Dermis blood vessel endothelial cell (primary cell): ENCODE data around the gene CFL1. TPM values are rescaled to one million over a fixed set of nuclear protein-coding genes. Genes with fewer than 3 reads are reported as not detected.

Experiments
- DNase-seq: peaks from one replicate; pipeline ENCODE4 v3.0.0; 2010
- total RNA-seq: library from RNA; depleted of rRNA; stranded (reverse); fragments of >200 nt; gene quantifications from 2 replicates; pipeline ENCODE4 v1.2.3, GENCODE V29; 2014

CFL1 gene
- total RNA-seq, 1 donor from 2014 or later, result 1,118 TPM

GRCh38 chr11:65887723-65888162, 29.8 kb upstream of the CFL1 start:
- no peak for DNase-seq

DNA sequence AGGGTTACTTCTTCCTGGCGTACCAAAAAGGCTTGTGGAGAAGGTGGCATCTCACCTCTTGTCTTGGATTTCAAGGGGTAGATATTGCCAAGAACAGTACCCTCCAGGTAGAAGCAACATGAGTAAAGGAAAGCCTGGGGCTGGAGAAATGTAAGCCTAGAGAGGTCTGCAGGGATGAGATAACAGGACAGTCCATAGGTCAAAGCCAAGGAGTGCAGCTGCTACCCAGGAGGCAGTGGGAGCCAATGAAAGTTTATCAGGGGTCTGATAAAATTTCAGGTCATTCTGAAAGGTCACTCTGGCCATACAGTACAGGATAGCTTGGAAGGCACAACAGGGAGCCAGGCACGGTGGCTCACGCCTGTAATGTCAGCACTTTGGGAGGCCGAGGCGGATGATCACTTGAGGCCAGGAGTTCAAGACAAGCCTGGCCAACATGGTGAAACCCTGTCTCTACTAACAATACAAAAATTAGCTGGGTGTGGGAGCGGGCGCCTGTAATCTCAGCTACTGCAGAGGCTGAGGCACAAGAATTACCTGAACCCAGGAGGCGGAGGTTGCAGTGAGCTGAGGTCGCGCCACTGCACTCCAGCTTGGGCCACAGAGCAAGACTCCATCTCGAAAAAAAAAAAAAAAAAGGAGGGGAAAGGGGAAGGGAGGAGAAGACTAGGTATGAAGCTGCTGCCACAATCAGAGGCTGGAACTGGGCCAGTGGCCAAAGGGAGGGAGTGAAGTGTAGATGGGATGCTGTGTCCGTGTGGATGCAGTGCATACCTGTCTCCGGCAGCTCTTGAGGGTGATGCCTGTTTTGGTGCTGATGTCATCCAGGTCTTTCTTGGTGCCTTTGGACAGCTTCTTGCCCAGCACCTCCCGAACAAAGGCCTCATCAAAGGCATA, 29.1 kb upstream of the CFL1 start:
- DNase-seq, result no peak

GRCh38 chr11:65885808-65886536, 28.0 kb upstream of the CFL1 start:
- no peak for DNase-seq

DNA sequence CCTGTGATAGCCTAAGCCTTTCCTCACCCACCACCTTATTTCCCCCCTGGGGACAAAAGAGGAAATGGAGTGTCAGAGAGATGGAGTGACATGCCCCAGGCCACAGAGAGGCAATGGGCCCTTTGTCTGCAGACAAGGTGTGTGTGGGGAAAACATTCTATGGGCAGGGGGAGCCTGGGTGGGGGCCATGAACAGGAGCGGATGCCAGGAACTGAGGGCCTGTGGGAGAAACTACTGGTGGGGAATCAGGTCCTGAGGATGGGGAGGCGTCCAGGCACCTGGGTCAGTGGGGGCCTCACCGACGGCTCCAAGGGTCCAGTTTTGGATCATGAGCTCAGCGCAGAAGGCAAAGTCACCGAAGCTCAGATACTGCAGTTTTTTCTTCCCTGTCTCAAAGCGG, 27.3 kb upstream of the CFL1 start:
- no peak for DNase-seq

DNA sequence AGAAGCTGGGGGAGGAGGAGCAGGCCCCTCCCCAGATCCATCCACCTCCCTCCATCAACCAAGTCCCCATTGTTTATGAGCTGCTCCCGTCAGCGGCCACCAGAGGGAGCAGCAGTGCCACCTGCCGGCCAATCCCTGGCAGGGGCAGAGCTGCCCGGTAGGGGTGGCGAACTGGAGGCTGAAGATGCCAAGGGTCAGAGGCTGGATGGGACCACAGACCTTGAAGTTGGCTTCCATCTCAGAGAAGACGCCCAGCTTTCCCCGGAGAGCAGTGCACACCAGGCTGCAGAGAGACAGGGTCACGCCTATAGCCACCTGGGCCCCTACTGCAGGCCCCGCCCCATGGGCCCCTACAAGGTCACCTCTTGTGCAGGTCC, 26.7 kb upstream of the CFL1 start:
- peak; percentile 91 for DNase-seq

DNA sequence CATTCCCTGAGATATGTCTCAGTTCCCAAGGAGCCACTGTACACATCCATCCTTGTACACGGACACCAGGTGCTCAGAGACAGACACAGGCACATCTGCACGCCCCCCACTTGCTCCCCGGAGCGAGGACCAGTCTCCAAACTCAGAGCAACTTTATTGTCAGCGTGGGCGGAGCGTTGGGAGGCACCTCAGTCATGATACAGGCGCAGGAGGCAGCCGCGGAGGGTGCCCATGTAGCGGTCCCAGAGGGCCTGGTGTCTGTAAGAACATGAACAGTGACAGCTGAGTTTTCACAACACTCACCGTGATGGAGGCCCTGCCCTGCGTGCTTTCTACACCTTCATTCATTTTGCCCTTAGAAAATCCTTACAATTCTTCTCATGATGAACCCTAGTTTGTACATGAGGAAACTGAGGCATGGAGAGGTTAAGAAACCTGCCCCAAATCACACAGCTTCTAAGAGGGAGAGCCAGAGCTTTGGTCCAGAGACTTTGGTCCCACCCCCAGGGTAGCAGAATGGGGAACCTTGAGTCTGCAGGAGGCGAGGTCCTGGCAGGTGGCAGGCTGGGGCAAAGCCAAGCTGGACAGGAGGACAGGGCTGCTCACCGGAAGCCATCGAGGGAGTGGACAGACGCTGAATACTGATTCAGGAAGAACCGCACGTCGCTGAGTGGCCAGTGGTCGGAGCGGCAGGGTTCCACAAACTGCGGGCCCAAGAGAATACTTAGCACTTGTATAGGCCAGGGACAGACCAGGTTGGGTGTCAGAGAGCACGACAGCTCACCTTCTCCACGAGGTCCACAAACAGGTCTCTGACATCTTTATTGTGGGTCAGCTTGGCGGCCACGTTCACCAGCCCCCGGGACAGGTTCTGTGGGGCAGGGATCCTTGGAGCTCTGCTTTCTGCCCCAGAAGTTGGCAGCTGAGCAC, 26.1 kb upstream of the CFL1 start:
- no peak for DNase-seq

- no peak for DNase-seq
Measured at GRCh38 chr11:65883058-65883761, 25.2 kb upstream of the CFL1 start.

GRCh38 chr11:65882120-65883057, 24.4 kb upstream of the CFL1 start:
- DNase-seq, result no peak

GRCh38 chr11:65880844-65881421, 23.0 kb upstream of the CFL1 start:
- no peak for DNase-seq

DNA sequence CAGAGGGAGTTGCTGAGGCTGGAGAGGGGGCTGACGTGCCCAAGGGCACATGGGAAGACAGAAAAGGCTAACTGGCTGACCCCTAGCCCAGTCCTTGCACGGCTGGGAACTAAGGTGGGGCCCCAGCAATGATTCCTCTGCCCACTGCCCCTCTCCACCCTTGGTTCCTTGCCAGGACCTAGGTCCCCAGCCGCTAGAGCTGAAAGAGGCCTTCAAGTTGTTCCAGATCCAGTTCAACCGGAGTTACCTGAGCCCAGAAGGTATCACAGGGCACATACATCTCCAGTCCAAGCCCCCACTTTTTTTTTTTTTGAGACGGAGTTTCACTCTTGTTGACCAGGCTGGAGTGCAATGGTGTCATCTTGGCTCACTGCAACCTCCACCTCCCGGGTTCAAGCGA, 22.0 kb upstream of the CFL1 start:
- DNase-seq, result no peak

- no peak for DNase-seq
Measured at GRCh38 chr11:65879617-65880016, 21.6 kb upstream of the CFL1 start, which contains the start of gene CTSW. CTSW (plus strand) TSS chr11:65879837; CDS start chr11:65879855, 18 bp downstream.

- peak; percentile 83 for DNase-seq
Measured at GRCh38 chr11:65873318-65874156, 15.6 kb upstream of the CFL1 start.

DNA sequence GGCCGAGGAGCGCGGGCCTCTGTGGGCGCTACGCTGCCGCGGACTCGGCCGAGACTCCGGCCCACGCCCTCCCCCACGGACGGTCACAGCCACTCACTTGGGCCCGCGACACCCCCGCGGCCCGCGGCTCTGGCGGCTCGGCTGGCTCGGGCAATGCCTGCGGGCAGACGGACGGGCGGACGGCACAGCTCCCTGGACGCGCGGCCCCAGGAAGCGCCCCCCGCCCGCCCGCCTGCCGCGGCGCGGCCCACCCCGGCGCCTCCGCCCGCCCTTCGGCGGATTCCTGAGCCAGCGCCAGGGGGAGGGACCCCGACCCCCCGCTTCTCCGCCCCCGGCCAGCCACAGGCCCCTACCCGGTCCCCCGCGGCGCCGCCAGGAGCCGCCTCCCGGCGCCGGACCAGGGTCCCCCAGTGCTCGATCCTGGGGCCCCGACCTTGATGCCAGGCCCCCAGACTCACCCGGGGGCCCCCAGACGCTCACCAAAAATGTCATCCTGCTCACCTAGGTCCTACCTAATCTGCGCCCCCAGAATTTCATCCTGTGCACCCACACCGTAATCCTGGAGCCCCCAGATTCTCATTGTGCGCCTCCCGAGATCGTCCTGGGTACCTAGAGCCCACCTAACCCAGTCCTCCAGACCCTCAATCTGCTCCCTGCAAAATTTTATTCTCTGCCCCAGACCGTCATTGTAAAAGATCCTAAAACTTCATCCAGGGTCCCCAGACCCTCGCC, 14.8 kb upstream of the CFL1 start, which contains the start of gene EFEMP2:
TSS of gene EFEMP2 (minus strand) at position 215 of the 732 bp plus-strand sequence. CDS start 446 bp downstream, outside the sequence.
- DNase-seq, result no peak

- DNase-seq, result peak; percentile 52
Measured at GRCh38 chr11:65871811-65872548, 14.0 kb upstream of the CFL1 start.

GRCh38 chr11:65870706-65871681, 13.0 kb upstream of the CFL1 start:
- DNase-seq, result no peak

DNA sequence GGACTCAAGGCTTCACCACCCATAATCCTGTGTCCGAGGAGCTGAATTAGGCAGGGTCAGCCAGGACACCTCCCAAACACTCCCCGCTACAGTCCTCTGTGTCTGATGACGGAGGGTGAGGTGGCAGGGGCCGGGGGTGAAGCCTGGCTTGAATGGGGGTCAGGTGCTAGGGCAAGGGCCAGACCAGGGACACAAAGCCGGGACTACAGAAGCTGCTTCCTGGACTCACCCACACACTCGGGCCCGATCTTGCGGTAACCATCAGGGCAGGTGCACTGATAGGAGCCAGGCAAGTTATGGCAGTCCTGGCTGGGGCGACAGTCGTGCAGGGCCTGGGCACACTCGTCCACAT, 12.3 kb upstream of the CFL1 start:
- DNase-seq, result no peak
